ENCODE measurements around the gene CCDC121. TPM values are rescaled to one million over a fixed set of nuclear protein-coding genes. Genes with fewer than 3 reads are reported as not detected.

The CCDC121 gene
- total RNA-seq, 5 donors from 2014 or later (not counting 1 experiment from before 2014, with no cell fraction given) = 0.49 to 1.4 (median 1.2) TPM

GRCh38 chr2:27664154-27664574 lies 35.4 kb upstream of the CCDC121 start:
- H3K27me3 Mint-ChIP-seq = peaks cover 0 to 2% of the 10 kb centered on the region in 2 donors
- ATAC-seq (replicated peaks in 1 of 4) (peak in 3 of 4 experiments; percentile 7 to 9 (median 8)), DNase-seq (peak in 2 of 35 experiments; percentile 6 to 20)
- H3K36me3 Mint-ChIP-seq = peaks cover 43% of the 10 kb centered on the region
- WGBS (ENCODE audit: insufficient coverage) = under 1% methylated on average over 22 of the region's 28 CpGs
- Histone ChIP-seq H3K4me3 (ENCODE audit: control insufficient read depth in 1 of 2, extremely low read depth in 1 of 2, low read length in 1 of 2) (peak overlapping the region; percentile 87 to 99), H3K36me3 (ENCODE audit: control insufficient read depth in 2 of 2, extremely low read depth in 1 of 2, insufficient read depth in 1 of 2, low read length in 1 of 2) (peaks cover 5 to 48% of the 10 kb centered on the region in 2 donors), H3K4me1 (ENCODE audit: control insufficient read depth in 1 of 2, extremely low read depth in 1 of 2, insufficient read depth in 2 of 2, low read length in 2 of 2) (peaks cover 13 to 22% of the 10 kb centered on the region in 2 experiments), H3K27me3 (replicated peaks in 1 of 2; ENCODE audit: control insufficient read depth in 2 of 2, extremely low read depth in 1 of 2, insufficient read depth in 2 of 2, low read length in 1 of 2) (no peaks in the 10 kb centered on the region), H3K27ac (ENCODE audit: low read length) (peak overlapping the region; percentile 87), H3K9me3 (no peaks in the 10 kb centered on the region)
- peak overlapping the region; percentile 93 to 100 (median 98) for H3K4me3 Mint-ChIP-seq
- ChIA-PET POLR2A (interaction anchor here (0.6 to 1.1 kb wide), 2 partner anchors 17 to 35 kb away, joined by 3 to 4 read pairs; partner anchors contain the start of genes CCDC121 (in 1 of the 2) and GPN1 (in 1 of the 2)), CTCF (interaction anchor here (0.5 to 2.0 kb wide), 3 partner anchors 19 to 1232 kb away, joined by 3 to 20 read pairs (median 5); no protein-coding TSS in a partner anchor)
- H3K9me3 Mint-ChIP-seq = no peaks in the 10 kb centered on the region
- peaks cover 49 to 58% (median 54%) of the 10 kb centered on the region in 3 donors for H3K4me1 Mint-ChIP-seq
- peak overlapping the region; percentile 100 for H3K27ac Mint-ChIP-seq

- Histone ChIP-seq H3K36me3 (ENCODE audit: control insufficient read depth in 2 of 2, extremely low read depth in 1 of 2, insufficient read depth in 1 of 2, low read length in 1 of 2) (peaks cover 5 to 41% of the 10 kb centered on the region in 2 donors), H3K27ac (ENCODE audit: low read length) (peak within 1 kb of the TSS; percentile 87), H3K9me3 (no peaks in the 10 kb centered on the region), H3K4me1 (ENCODE audit: control insufficient read depth in 1 of 2, extremely low read depth in 1 of 2, insufficient read depth in 2 of 2, low read length in 2 of 2) (peaks cover 13 to 22% of the 10 kb centered on the region in 2 experiments), H3K27me3 (replicated peaks in 1 of 2; ENCODE audit: control insufficient read depth in 2 of 2, extremely low read depth in 1 of 2, insufficient read depth in 2 of 2, low read length in 1 of 2) (no peaks in the 10 kb centered on the region), H3K4me3 (ENCODE audit: control insufficient read depth in 1 of 2, extremely low read depth in 1 of 2, low read length in 1 of 2) (peak within 1 kb of the TSS; percentile 87 to 99)
- Mint-ChIP-seq H3K4me3 (peak within 1 kb of the TSS; percentile 93 to 100 (median 98)), H3K27ac (peak within 1 kb of the TSS; percentile 100), H3K36me3 (peaks cover 38% of the 10 kb centered on the region), H3K9me3 (no peaks in the 10 kb centered on the region), H3K4me1 (peaks cover 51 to 60% (median 56%) of the 10 kb centered on the region in 3 donors), H3K27me3 (peaks cover 0 to 2% of the 10 kb centered on the region in 2 donors)
- ChIA-PET POLR2A (interaction anchor here (0.6 to 1.1 kb wide), 2 partner anchors 17 to 35 kb away, joined by 3 to 4 read pairs; partner anchors contain the start of genes CCDC121 (in 1 of the 2) and GPN1 (in 1 of the 2)), CTCF (interaction anchor here (0.5 to 2.0 kb wide), 4 partner anchors 20 to 1232 kb away, joined by 3 to 20 read pairs (median 4); no protein-coding TSS in a partner anchor)
- DNase-seq (peak; percentile 40 to 88 (median 69)), ATAC-seq (replicated peaks in 1 of 4) (peak; percentile 79 to 85 (median 82))
- WGBS (ENCODE audit: insufficient coverage) = under 1% methylated on average over 48 of the region's 56 CpGs
Measured at GRCh38 chr2:27663285-27664153, 34.7 kb upstream of the CCDC121 start, which contains the start of the genes SLC4A1AP and SUPT7L. Gene SLC4A1AP, plus strand, starts transcription at chr2:27663889. Its CDS starts 26 bp downstream, at chr2:27663915. Gene SUPT7L, minus strand, starts transcription at chr2:27663614. Its CDS starts 1,422 bp downstream, at chr2:27662192.

DNA sequence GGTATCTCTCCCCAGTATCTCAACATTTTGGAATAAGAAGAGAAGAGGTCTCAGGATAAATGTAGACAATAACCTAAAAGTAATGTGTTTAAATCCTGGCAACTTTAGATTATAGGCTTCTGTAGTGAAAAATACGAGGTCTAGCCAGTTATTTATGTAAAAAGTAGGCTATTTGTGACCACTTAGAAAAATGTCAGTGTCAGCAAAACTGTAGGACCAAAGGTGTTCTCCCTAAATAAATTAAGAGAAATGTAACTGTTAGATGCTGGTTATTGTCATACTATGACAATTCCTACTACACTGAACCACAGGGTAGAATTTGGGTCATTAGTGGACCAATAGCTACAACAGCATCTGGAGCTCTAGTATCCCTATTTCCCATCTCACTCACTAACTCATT lies 32.6 kb upstream of the CCDC121 start:
- peak overlapping the region; percentile 1 to 12 for H3K27ac Mint-ChIP-seq
- H3K36me3 ChIP-seq (ENCODE audit: control insufficient read depth in 2 of 2, extremely low read depth in 1 of 2, insufficient read depth in 1 of 2, low read length in 1 of 2) = peaks cover 10 to 41% of the 10 kb centered on the region in 2 donors

DNA sequence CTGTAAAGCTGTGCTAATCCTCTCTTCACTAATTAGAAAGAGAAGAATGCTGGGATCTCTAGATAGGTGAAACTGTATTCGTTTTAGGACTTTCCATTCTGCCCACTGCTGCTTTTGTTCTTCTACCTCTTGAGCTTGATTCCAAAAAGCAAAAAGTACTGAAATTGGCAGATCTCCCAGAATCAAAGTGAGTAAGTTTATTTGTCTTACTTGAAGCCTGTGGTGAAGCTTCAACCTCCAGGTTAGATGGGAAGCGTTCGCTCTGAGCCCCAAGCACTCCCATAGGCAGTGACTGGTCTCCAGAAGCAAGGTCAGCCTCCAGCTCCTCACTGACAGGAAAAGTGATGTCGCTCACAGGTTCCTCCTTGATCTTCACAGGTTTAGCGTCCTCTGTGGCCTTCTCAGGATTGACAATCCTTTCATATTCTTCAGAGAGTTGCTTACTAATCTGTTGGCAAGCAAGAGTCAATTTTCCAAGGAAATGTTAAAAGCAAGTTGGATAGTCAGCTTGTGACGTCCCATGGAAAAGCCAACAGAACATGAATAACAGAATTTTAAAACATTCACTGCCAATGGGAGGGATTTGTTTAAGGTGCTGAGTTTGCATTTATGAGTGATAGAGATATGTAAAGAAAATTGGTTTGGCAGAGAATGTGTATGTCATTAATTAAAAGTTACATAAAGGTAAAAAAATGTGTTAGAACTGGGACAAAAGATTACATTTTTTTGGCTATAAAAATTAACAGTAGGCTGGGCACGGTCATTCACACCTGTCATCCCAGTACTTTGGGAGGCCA lies 26.5 kb upstream of the CCDC121 start:
- DNase-seq (no peak), ATAC-seq (replicated peaks in 1 of 4) (no peak)
- peaks cover 58% of the 10 kb centered on the region for H3K36me3 Mint-ChIP-seq
- no peaks in the 10 kb centered on the region for H3K9me3 ChIP-seq
- no peak overlapping the region for H3K4me3 Mint-ChIP-seq
- ChIA-PET CTCF (interaction anchor here in 1 of 2 donors (0.6 to 0.7 kb wide), 2 partner anchors 14 to 515 kb away, joined by 3 to 5 read pairs; no protein-coding TSS in a partner anchor), POLR2A (interaction anchor here in 1 of 2 donors (0.5 kb wide), 1 partner anchor 16 kb away, joined by 4 read pairs; no protein-coding TSS in a partner anchor)
- no peak overlapping the region for H3K4me3 ChIP-seq (ENCODE audit: control insufficient read depth in 1 of 2, extremely low read depth in 1 of 2, low read length in 1 of 2)
- no peaks in the 10 kb centered on the region for H3K4me1 ChIP-seq (ENCODE audit: control insufficient read depth in 1 of 2, extremely low read depth in 1 of 2, insufficient read depth in 2 of 2, low read length in 2 of 2)
- WGBS (ENCODE audit: insufficient coverage) = 94% methylated on average over 5 of the region's 7 CpGs
- H3K4me1 Mint-ChIP-seq = peaks cover 11 to 28% (median 26%) of the 10 kb centered on the region in 3 donors
- H3K27ac Mint-ChIP-seq = no peak overlapping the region
- H3K36me3 ChIP-seq (ENCODE audit: control insufficient read depth in 2 of 2, extremely low read depth in 1 of 2, insufficient read depth in 1 of 2, low read length in 1 of 2) = peaks cover 10 to 82% of the 10 kb centered on the region in 2 donors
- no peaks in the 10 kb centered on the region for H3K27me3 Mint-ChIP-seq
- no peaks in the 10 kb centered on the region for H3K27me3 ChIP-seq (replicated peaks in 1 of 2; ENCODE audit: control insufficient read depth in 2 of 2, extremely low read depth in 1 of 2, insufficient read depth in 2 of 2, low read length in 1 of 2)
- no peak overlapping the region for H3K27ac ChIP-seq (ENCODE audit: low read length)
- no peaks in the 10 kb centered on the region for H3K9me3 Mint-ChIP-seq

More for the DNA sequence above, 32.6 kb upstream of the CCDC121 start:
- Histone ChIP-seq H3K4me3 (ENCODE audit: control insufficient read depth in 1 of 2, extremely low read depth in 1 of 2, low read length in 1 of 2) (no peak overlapping the region), H3K27ac (ENCODE audit: low read length) (no peak overlapping the region), H3K9me3 (no peaks in the 10 kb centered on the region), H3K4me1 (ENCODE audit: control insufficient read depth in 1 of 2, extremely low read depth in 1 of 2, insufficient read depth in 2 of 2, low read length in 2 of 2) (peaks cover 13 to 22% of the 10 kb centered on the region in 2 experiments), H3K27me3 (replicated peaks in 1 of 2; ENCODE audit: control insufficient read depth in 2 of 2, extremely low read depth in 1 of 2, insufficient read depth in 2 of 2, low read length in 1 of 2) (no peaks in the 10 kb centered on the region)
- Mint-ChIP-seq H3K9me3 (no peaks in the 10 kb centered on the region), H3K4me1 (peaks cover 51 to 56% (median 55%) of the 10 kb centered on the region in 3 donors), H3K27me3 (peaks cover 0 to 2% of the 10 kb centered on the region in 2 donors), H3K36me3 (peaks cover 38% of the 10 kb centered on the region), H3K4me3 (peak overlapping the region; percentile 53 to 98 (median 93))
- DNase-seq (no peak), ATAC-seq (replicated peaks in 1 of 4) (no peak)
- POLR2A ChIA-PET = no interaction called here
- CTCF ChIA-PET = no interaction called here
- no CpG with 5 or more reads among the region's 1 CpG for WGBS (ENCODE audit: insufficient coverage)

DNA sequence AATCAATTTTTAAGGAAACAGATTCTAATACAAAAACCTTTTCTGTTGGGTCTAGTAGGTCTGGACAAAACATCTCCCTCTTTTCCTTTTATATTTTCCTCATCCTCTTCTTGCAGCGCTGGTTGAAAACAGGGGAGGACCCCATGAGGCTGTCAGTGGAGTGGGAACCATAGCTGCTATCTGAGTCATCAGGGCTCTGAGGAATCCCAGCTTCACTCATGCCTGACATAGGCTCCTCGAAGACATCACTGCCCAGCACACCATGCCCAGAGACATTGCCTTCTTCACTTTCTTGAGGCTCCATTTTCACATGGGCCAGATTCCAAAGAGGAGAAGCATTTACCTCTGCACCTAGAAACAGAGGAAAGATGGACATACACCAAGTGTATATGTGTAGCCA lies 24.6 kb upstream of the CCDC121 start:
- peak overlapping the region; percentile 7 to 24 for H3K27ac Mint-ChIP-seq
- H3K9me3 Mint-ChIP-seq = no peaks in the 10 kb centered on the region
- DNase-seq (no peak), ATAC-seq (replicated peaks in 1 of 4) (no peak)
- no peak overlapping the region for H3K4me3 ChIP-seq (ENCODE audit: control insufficient read depth in 1 of 2, extremely low read depth in 1 of 2, low read length in 1 of 2)
- no peaks in the 10 kb centered on the region for H3K27me3 Mint-ChIP-seq
- no peak overlapping the region for H3K27ac ChIP-seq (ENCODE audit: low read length)
- no peaks in the 10 kb centered on the region for H3K27me3 ChIP-seq (replicated peaks in 1 of 2; ENCODE audit: control insufficient read depth in 2 of 2, extremely low read depth in 1 of 2, insufficient read depth in 2 of 2, low read length in 1 of 2)
- peaks cover 5 to 17% (median 16%) of the 10 kb centered on the region in 3 donors for H3K4me1 Mint-ChIP-seq
- CTCF ChIA-PET = interaction anchor here in 1 of 2 donors (0.5 kb wide), 1 partner anchor 119 kb away, joined by 3 read pairs; no protein-coding TSS in a partner anchor
- peaks cover 16 to 88% of the 10 kb centered on the region in 2 donors for H3K36me3 ChIP-seq (ENCODE audit: control insufficient read depth in 2 of 2, extremely low read depth in 1 of 2, insufficient read depth in 1 of 2, low read length in 1 of 2)
- H3K4me1 ChIP-seq (ENCODE audit: control insufficient read depth in 1 of 2, extremely low read depth in 1 of 2, insufficient read depth in 2 of 2, low read length in 2 of 2) = no peaks in the 10 kb centered on the region
- no peak overlapping the region for H3K4me3 Mint-ChIP-seq
- WGBS (ENCODE audit: insufficient coverage) = no CpG with 5 or more reads among the region's 2 CpGs
- H3K9me3 ChIP-seq = no peaks in the 10 kb centered on the region
- peaks cover 57% of the 10 kb centered on the region for H3K36me3 Mint-ChIP-seq
- POLR2A ChIA-PET = no interaction called here

All from T-cell (primary cell).